Trophoblast cell (in vitro differentiated cells and primary cell): ENCODE measurements around the gene DSN1.

Experiments used
- DNase-seq, 2 donors: peaks; one replicate each; pipeline ENCODE4 v3.0.0-alpha.2; 2016
- H2AFZ ChIP-seq: 2 replicates; pipeline ENCODE4 v1.6.1; 2013; ENCODE audit warnings: low read length, moderate library complexity, mild to moderate bottlenecking; ENCODE audit not compliant: insufficient read depth, poor library complexity
- H2AK5ac ChIP-seq: 2 replicates; pipeline ENCODE4 v1.6.1; 2013; ENCODE audit warnings: mild to moderate bottlenecking, low read length
- H2BK120ac ChIP-seq: 2 replicates; pipeline ENCODE4 v1.6.1; 2013; ENCODE audit warnings: low read length, mild to moderate bottlenecking, moderate library complexity; ENCODE audit not compliant: insufficient read depth, poor library complexity
- H2BK12ac ChIP-seq: 2 replicates; pipeline ENCODE4 v1.6.1; 2013; ENCODE audit warnings: mild to moderate bottlenecking, low read length, moderate library complexity
- H2BK5ac ChIP-seq: 2 replicates; pipeline ENCODE4 v1.6.1; 2013; ENCODE audit warnings: low read length, low read depth, moderate library complexity, mild to moderate bottlenecking; ENCODE audit not compliant: poor library complexity
- H3K14ac ChIP-seq: 2 replicates; pipeline ENCODE4 v1.6.1; 2013; ENCODE audit warnings: mild to moderate bottlenecking, low read length
- H3K18ac ChIP-seq: 2 replicates; pipeline ENCODE4 v1.6.1; 2013; ENCODE audit warnings: mild to moderate bottlenecking, low read length
- H3K23ac ChIP-seq: 2 replicates; pipeline ENCODE4 v1.6.1; 2013; ENCODE audit warnings: low read length
- H3K27ac ChIP-seq: 2 replicates; pipeline ENCODE4 v1.5.1; 2013; ENCODE audit warnings: low read depth, mild to moderate bottlenecking, inconsistent platforms, low read length, moderate library complexity
- H3K27me3 ChIP-seq: 2 replicates; pipeline ENCODE4 v1.6.1; 2013; ENCODE audit warnings: inconsistent platforms, mild to moderate bottlenecking, low read length, moderate library complexity; ENCODE audit not compliant: insufficient read depth
- H3K36me3 ChIP-seq, 2 experiments: 1 replicate in 1 of 2; 2 replicates in 1 of 2; pipeline ENCODE4 v1.6.1; 2013; ENCODE audit warnings: low read length in 2 of 2, mild to moderate bottlenecking in 2 of 2, moderate library complexity in 1 of 2; ENCODE audit not compliant: insufficient read depth in 2 of 2, control insufficient read depth in 1 of 2
- H3K4ac ChIP-seq: 2 replicates; pipeline ENCODE4 v1.6.1; 2013; ENCODE audit warnings: low read depth, mild to moderate bottlenecking, low read length, moderate library complexity
- H3K4me1 ChIP-seq, 2 experiments: 1 replicate in 1 of 2; 2 replicates in 1 of 2; pipeline ENCODE4 v1.6.1; 2013; ENCODE audit warnings: low read length in 2 of 2, mild to moderate bottlenecking in 2 of 2, moderate library complexity in 1 of 2; ENCODE audit not compliant: insufficient read depth in 2 of 2, control insufficient read depth in 1 of 2
- H3K4me2 ChIP-seq: 2 replicates; pipeline ENCODE4 v1.6.1; 2013; ENCODE audit warnings: inconsistent platforms, mild to moderate bottlenecking, low read length, moderate library complexity
- H3K4me3 ChIP-seq: 2 replicates; pipeline ENCODE4 v1.5.1; 2013; ENCODE audit warnings: mild to moderate bottlenecking, low read depth, low read length, inconsistent platforms
- H3K79me1 ChIP-seq: one replicate; pipeline ENCODE4 v1.6.1; 2013; ENCODE audit warnings: low read length
- H3K79me2 ChIP-seq: 2 replicates; pipeline ENCODE4 v1.6.1; 2013; ENCODE audit warnings: low read length, mild to moderate bottlenecking; ENCODE audit not compliant: control insufficient read depth, insufficient read depth, poor library complexity
- H3K9ac ChIP-seq: 2 replicates; pipeline ENCODE4 v1.6.1; 2013; ENCODE audit warnings: mild to moderate bottlenecking, low read length
- H3K9me3 ChIP-seq: 2 replicates; pipeline ENCODE4 v1.6.1; 2013; ENCODE audit warnings: low read depth, mild to moderate bottlenecking, control low read depth, inconsistent platforms, low read length; ENCODE audit not compliant: insufficient read depth
- H4K12ac ChIP-seq: 2 replicates; pipeline ENCODE4 v1.6.1; 2013; ENCODE audit warnings: low read depth, mild to moderate bottlenecking, low read length, moderate library complexity
- H4K8ac ChIP-seq: 2 replicates; pipeline ENCODE4 v1.6.1; 2013; ENCODE audit warnings: low read depth, mild to moderate bottlenecking, low read length, moderate library complexity
- H4K91ac ChIP-seq: one replicate; pipeline ENCODE4 v1.6.1; 2013; ENCODE audit warnings: low read depth, mild to moderate bottlenecking, low read length, moderate library complexity
- WGBS: extraction: QIAGEN DNeasy Blood & Tissue Kit; methylation state at CpG from one replicate; pipeline ENCODE4 v1.1.7; 2013; ENCODE audit warnings: missing lambda C conversion rate; ENCODE audit not compliant: insufficient read length, insufficient coverage; ENCODE audit errors: extremely low coverage; 5-methylcytosine and 5-hydroxymethylcytosine counted together

DSN1 gene

DNA sequence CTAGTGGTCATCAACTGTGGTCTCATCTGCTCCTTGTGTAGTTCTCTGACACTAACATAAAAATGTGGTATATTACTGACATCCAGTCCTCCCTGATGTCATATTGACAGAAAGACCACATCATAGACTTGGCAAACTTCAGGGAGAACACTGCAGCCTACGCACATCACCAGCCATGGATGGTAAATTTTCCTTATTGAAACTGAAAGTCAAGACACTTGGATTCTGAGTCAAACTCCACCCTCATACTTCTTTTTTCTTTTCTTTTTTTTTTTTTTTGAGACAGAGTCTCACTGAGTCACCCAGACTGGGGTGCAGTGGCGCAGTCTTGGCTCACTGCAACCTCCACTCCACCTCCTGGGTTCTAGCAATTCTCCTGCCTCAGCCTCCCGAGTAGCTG lies 53.1 kb downstream of the DSN1 start:
- no peaks in the 10 kb centered on the region for H3K79me2 ChIP-seq
- no peak overlapping the region for H2BK12ac ChIP-seq
- no peak overlapping the region for H3K18ac ChIP-seq
- H3K9ac ChIP-seq, result no peak overlapping the region
- H3K4me1 ChIP-seq, result no peaks in the 10 kb centered on the region
- no peak overlapping the region for H2BK5ac ChIP-seq
- WGBS, result no CpG with 5 or more reads among the region's 3 CpGs
- H3K27ac ChIP-seq, result no peak overlapping the region
- no peak for DNase-seq
- H3K4ac ChIP-seq, result no peak overlapping the region
- H3K4me3 ChIP-seq, result no peak overlapping the region
- H2AK5ac ChIP-seq, result no peak overlapping the region
- H3K9me3 ChIP-seq, result no peaks in the 10 kb centered on the region
- H3K27me3 ChIP-seq, result no peaks in the 10 kb centered on the region
- H4K8ac ChIP-seq, result no peak overlapping the region
- H4K12ac ChIP-seq, result no peak overlapping the region
- no peak overlapping the region for H2AFZ ChIP-seq
- H3K4me2 ChIP-seq, result no peak overlapping the region
- H3K14ac ChIP-seq, result no peak overlapping the region
- H3K79me1 ChIP-seq, result no peaks in the 10 kb centered on the region
- peaks cover 0 to 2% of the 10 kb centered on the region in 2 experiments for H3K36me3 ChIP-seq
- H3K23ac ChIP-seq, result no peak overlapping the region
- no peak overlapping the region for H2BK120ac ChIP-seq
- H4K91ac ChIP-seq, result no peak overlapping the region

DNA sequence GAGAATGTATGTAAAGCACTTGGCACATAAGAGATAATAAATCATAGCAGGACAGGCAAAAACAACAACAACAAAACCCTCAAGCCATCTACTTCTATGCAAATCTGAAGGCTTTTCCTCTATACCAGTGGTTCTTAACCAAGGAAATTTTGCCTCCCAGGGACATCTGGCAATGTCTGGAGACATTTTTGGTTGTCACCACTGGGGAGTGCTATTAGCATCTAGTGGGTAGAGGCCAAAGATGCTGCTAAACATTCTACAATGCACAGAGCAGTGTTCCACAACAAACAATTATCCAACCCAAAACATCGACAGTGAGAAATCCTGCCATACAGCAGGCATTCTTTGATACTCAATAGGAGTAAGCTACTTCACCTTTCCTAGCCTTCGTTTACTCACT lies 55.9 kb downstream of the DSN1 start:
- Histone ChIP-seq H3K23ac (no peak overlapping the region), H2BK120ac (no peak overlapping the region), H3K4me1 (no peaks in the 10 kb centered on the region), H3K18ac (no peak overlapping the region), H3K4ac (no peak overlapping the region), H3K36me3 (peaks cover 0 to 2% of the 10 kb centered on the region in 2 experiments), H4K91ac (no peak overlapping the region), H3K79me1 (no peaks in the 10 kb centered on the region), H3K9me3 (no peaks in the 10 kb centered on the region), H3K14ac (no peak overlapping the region), H3K4me3 (no peak overlapping the region), H2AFZ (no peak overlapping the region), H3K79me2 (no peaks in the 10 kb centered on the region), H3K27me3 (no peaks in the 10 kb centered on the region), H3K27ac (no peak overlapping the region), H4K8ac (no peak overlapping the region), H3K9ac (no peak overlapping the region), H2AK5ac (no peak overlapping the region), H2BK5ac (no peak overlapping the region), H3K4me2 (no peak overlapping the region), H2BK12ac (no peak overlapping the region), H4K12ac (no peak overlapping the region)
- no CpG with 5 or more reads among the region's 2 CpGs for WGBS
- DNase-seq, result peak in 1 of 2 donors; percentile 14

DNA sequence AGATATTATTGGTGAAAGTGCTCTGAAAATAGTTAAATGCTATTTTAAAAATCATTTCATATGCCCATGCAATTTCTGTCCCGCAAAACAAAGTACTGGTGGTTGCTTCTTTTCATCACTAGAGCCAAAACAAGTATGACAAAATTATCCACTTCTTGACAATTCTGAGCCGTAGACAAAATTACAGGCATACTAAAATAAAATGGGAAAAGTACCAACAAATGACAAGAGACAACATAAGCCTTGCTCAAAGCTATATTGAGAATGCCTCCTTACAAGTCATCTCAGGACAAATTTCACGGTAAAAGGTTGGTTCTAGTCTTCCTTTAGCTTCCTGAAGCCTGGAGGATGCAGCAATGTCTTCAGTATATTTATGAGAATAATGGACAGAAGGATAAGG lies 56.5 kb downstream of the DSN1 start:
- H2AK5ac ChIP-seq, result no peak overlapping the region
- no peak overlapping the region for H2BK12ac ChIP-seq
- no peak overlapping the region for H3K4me2 ChIP-seq
- H3K4me1 ChIP-seq, result no peaks in the 10 kb centered on the region
- H3K36me3 ChIP-seq, result peaks cover 0 to 2% of the 10 kb centered on the region in 2 experiments
- H4K8ac ChIP-seq, result no peak overlapping the region
- H3K23ac ChIP-seq, result no peak overlapping the region
- H4K12ac ChIP-seq, result no peak overlapping the region
- H3K27me3 ChIP-seq, result no peaks in the 10 kb centered on the region
- H2AFZ ChIP-seq, result no peak overlapping the region
- no peak overlapping the region for H4K91ac ChIP-seq
- H3K9me3 ChIP-seq, result no peaks in the 10 kb centered on the region
- H3K27ac ChIP-seq, result no peak overlapping the region
- H3K18ac ChIP-seq, result no peak overlapping the region
- no peak overlapping the region for H3K4me3 ChIP-seq
- no peak overlapping the region for H3K14ac ChIP-seq
- H2BK120ac ChIP-seq, result no peak overlapping the region
- H2BK5ac ChIP-seq, result no peak overlapping the region
- no CpG with 5 or more reads among the region's 3 CpGs for WGBS
- H3K79me2 ChIP-seq, result no peaks in the 10 kb centered on the region
- H3K4ac ChIP-seq, result no peak overlapping the region
- no peaks in the 10 kb centered on the region for H3K79me1 ChIP-seq
- no peak for DNase-seq
- no peak overlapping the region for H3K9ac ChIP-seq

DNA sequence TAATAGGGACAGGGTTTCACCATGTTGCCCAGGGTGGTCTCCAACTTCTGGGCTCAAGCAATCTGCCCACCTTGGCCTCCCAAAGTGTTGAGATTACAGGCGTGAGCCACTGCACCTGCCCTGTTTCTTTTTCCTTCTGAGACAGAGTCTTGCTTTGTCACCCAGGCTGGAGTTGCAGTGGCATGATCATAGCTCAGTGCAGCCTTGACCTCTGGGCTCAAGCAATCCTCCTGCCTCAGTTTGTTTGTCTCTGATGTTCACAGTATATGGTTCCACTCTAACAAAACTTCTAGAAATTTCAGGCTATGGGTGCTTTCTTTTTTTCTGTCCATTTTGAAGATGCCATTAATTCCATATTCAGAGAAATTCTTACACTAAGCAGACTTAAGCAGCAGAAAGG lies 60.8 kb downstream of the DSN1 start:
- Histone ChIP-seq H3K4me1 (no peaks in the 10 kb centered on the region), H3K4ac (no peak overlapping the region), H3K9ac (no peak overlapping the region), H2AK5ac (no peak overlapping the region), H3K14ac (no peak overlapping the region), H2AFZ (no peak overlapping the region), H3K18ac (no peak overlapping the region), H3K23ac (no peak overlapping the region), H3K27me3 (no peaks in the 10 kb centered on the region), H3K4me2 (no peak overlapping the region), H2BK12ac (no peak overlapping the region), H3K4me3 (no peak overlapping the region), H3K36me3 (no peaks in the 10 kb centered on the region), H3K27ac (no peak overlapping the region), H4K8ac (no peak overlapping the region), H3K79me1 (no peaks in the 10 kb centered on the region), H4K91ac (no peak overlapping the region), H2BK120ac (no peak overlapping the region), H4K12ac (no peak overlapping the region), H2BK5ac (no peak overlapping the region), H3K9me3 (no peaks in the 10 kb centered on the region), H3K79me2 (no peaks in the 10 kb centered on the region)
- DNase-seq, result no peak
- no CpG with 5 or more reads among the region's 1 CpG for WGBS
